H1 (cell line): ENCODE measurements around the gene RALGAPA1. TPM values are rescaled to one million over a fixed set of nuclear protein-coding genes. Genes with fewer than 3 reads are reported as not detected.

Experiments
- CTCF ChIA-PET: fragments of 300-600 bp; sonication (Branson Sonifier 250); formaldehyde crosslinking; loops from one replicate; lab custom pipeline; 2021; ENCODE audit not compliant: partially characterized antibody; lab: Charles Lee
- POLR2A ChIA-PET: fragments of 300-600 bp; sonication (Branson Sonifier 250); formaldehyde crosslinking; loops from one replicate; lab custom pipeline; 2021; ENCODE audit warnings: inconsistent platforms; ENCODE audit not compliant: partially characterized antibody; lab: Charles Lee
- DNase-seq, 2 experiments: peaks; one replicate each; pipeline versions ENCODE4 v3.0.0 to v3.0.0-alpha.2; 2010 to 2022; ENCODE audit warnings: low spot score in 2 of 2, low read depth in 1 of 2, mixed read lengths in 1 of 2
- FAIRE-seq: peaks from 2 replicates; lab custom pipeline; 2011; peaks lifted over from hg19 to GRCh38; lab: Jason Lieb, UNC
- H2AFZ ChIP-seq: 2 replicates; pipeline ENCODE4 v1.8.1; 2012; ENCODE audit warnings: low read length, inconsistent platforms
- H2AK5ac ChIP-seq: 2 replicates; pipeline ENCODE4 v1.6.1; 2013; ENCODE audit warnings: low read depth, low read length
- H2BK120ac ChIP-seq: replicated peaks from 2 replicates; pipeline ENCODE3; 2013; ENCODE audit warnings: low read depth, low read length, inconsistent platforms
- H2BK12ac ChIP-seq: 2 replicates; pipeline ENCODE4 v1.6.1; 2013; ENCODE audit warnings: low read depth, low read length
- H2BK15ac ChIP-seq: 2 replicates; pipeline ENCODE4 v1.6.1; 2013; ENCODE audit warnings: low read length
- H2BK20ac ChIP-seq: 2 replicates; pipeline ENCODE4 v1.6.1; 2013; ENCODE audit warnings: low read length
- H2BK5ac ChIP-seq: 2 replicates; pipeline ENCODE4 v1.6.1; 2013; ENCODE audit warnings: low read depth, low read length
- H3K14ac ChIP-seq: 2 replicates; pipeline ENCODE4 v1.6.1; 2013; ENCODE audit warnings: inconsistent platforms; ENCODE audit not compliant: insufficient read length
- H3K18ac ChIP-seq: 2 replicates; pipeline ENCODE4 v1.6.1; 2013; ENCODE audit warnings: low read length; ENCODE audit errors: extremely low read depth
- H3K23ac ChIP-seq: 2 replicates; pipeline ENCODE4 v1.6.1; 2013; ENCODE audit warnings: inconsistent platforms; ENCODE audit not compliant: insufficient read length
- H3K23me2 ChIP-seq: 2 replicates; pipeline ENCODE4 v1.6.1; 2013; ENCODE audit warnings: low read depth, low read length
- H3K27ac ChIP-seq: 2 replicates; pipeline ENCODE4 v1.6.1; 2011; ENCODE audit warnings: low read depth, low read length, inconsistent platforms
- H3K27me3 ChIP-seq, 4 experiments: replicated peaks in 1 of 4; 1 replicate in 1 of 4; 2 replicates in 3 of 4; pipeline versions ENCODE4 v1.6.1 to v1.8.1; 2011 to 2013; ENCODE audit warnings: low read length in 3 of 4, mild to moderate bottlenecking in 3 of 4, inconsistent platforms in 2 of 4, mixed read lengths in 2 of 4, moderate library complexity in 1 of 4; ENCODE audit not compliant: control insufficient read depth in 3 of 4, insufficient read depth in 3 of 4; ENCODE audit errors: extremely low read depth in 1 of 4
- H3K36me3 ChIP-seq, 4 experiments: 2 replicates each; pipeline versions ENCODE4 v1.6.1 to v1.8.1; 2011 to 2013; ENCODE audit warnings: mild to moderate bottlenecking in 4 of 4, low read length in 3 of 4, moderate library complexity in 2 of 4, control low read depth in 1 of 4, inconsistent platforms in 1 of 4; ENCODE audit not compliant: insufficient read depth in 4 of 4, control insufficient read depth in 2 of 4
- H3K4ac ChIP-seq: replicated peaks from 2 replicates; pipeline ENCODE3; 2013; ENCODE audit warnings: low read length, low read depth, mixed read lengths, inconsistent platforms; ENCODE audit not compliant: insufficient read length
- H3K4me1 ChIP-seq, 4 experiments: replicated peaks in 1 of 4; 1 replicate in 1 of 4; 2 replicates in 3 of 4; pipeline versions ENCODE4 v1.6.1 to v1.8.1; 2011 to 2013; ENCODE audit warnings: low read length in 3 of 4, inconsistent platforms in 2 of 4, mixed read lengths in 1 of 4; ENCODE audit not compliant: insufficient read depth in 4 of 4, control insufficient read depth in 3 of 4
- H3K4me2 ChIP-seq, 2 experiments: 2 replicates each; pipeline versions ENCODE4 v1.6.1 to v1.8.1; 2011 to 2013; ENCODE audit warnings: low read depth in 2 of 2, low read length in 2 of 2, control low read depth in 1 of 2, inconsistent platforms in 1 of 2, mild to moderate bottlenecking in 1 of 2; ENCODE audit not compliant: insufficient read depth in 1 of 2
- H3K4me3 ChIP-seq, 4 experiments: fragments of 200-600, 300-600 bp in 1 of 4; sonication (generic), shearing (Covaris generic), sonication (Bioruptor Twin) in 1 of 4; 2 replicates each; pipeline versions ENCODE4 v1.5.1 to v1.8.1; 2011 to 2016; ENCODE audit warnings: low read length in 4 of 4, low read depth in 3 of 4, control low read depth in 2 of 4, inconsistent platforms in 2 of 4, mild to moderate bottlenecking in 2 of 4, mixed read lengths in 1 of 4, moderate library complexity in 1 of 4; ENCODE audit not compliant: insufficient read depth in 2 of 4; ENCODE audit errors: extremely low read depth in 1 of 4
- H3K56ac ChIP-seq: replicated peaks from 2 replicates; pipeline ENCODE3; 2013; ENCODE audit warnings: low read depth, mild to moderate bottlenecking, mixed read lengths, low read length, inconsistent platforms; ENCODE audit not compliant: insufficient read length
- H3K79me1 ChIP-seq: 2 replicates; pipeline ENCODE4 v1.6.1; 2013; ENCODE audit warnings: low read depth, low read length, control low read depth
- H3K79me2 ChIP-seq, 2 experiments: 2 replicates each; pipeline versions ENCODE4 v1.6.1 to v1.8.1; 2012 to 2013; ENCODE audit warnings: low read length in 2 of 2, mild to moderate bottlenecking in 2 of 2, inconsistent platforms in 1 of 2; ENCODE audit not compliant: insufficient read depth in 2 of 2, control insufficient read depth in 1 of 2
- H3K9ac ChIP-seq, 4 experiments: replicated peaks in 1 of 4; 1 replicate in 1 of 4; 2 replicates in 3 of 4; pipeline versions ENCODE4 v1.6.1 to v1.8.1; 2011 to 2013; ENCODE audit warnings: low read depth in 3 of 4, low read length in 3 of 4, control low read depth in 2 of 4, mild to moderate bottlenecking in 2 of 4, moderate library complexity in 2 of 4, inconsistent platforms in 1 of 4; ENCODE audit errors: extremely low read depth in 1 of 4
- H3K9me3 ChIP-seq, 2 experiments: 2 replicates each; pipeline versions ENCODE4 v1.6.1 to v1.8.1; 2012 to 2013; ENCODE audit warnings: mild to moderate bottlenecking in 2 of 2, moderate library complexity in 2 of 2, control low read depth in 1 of 2, inconsistent platforms in 1 of 2, low read depth in 1 of 2, low read length in 1 of 2, mixed read lengths in 1 of 2; ENCODE audit not compliant: insufficient read depth in 2 of 2
- H4K20me1 ChIP-seq, 2 experiments: replicated peaks in 1 of 2; 2 replicates each; pipeline versions ENCODE3 to v1.8.1; 2011 to 2013; ENCODE audit warnings: inconsistent platforms in 2 of 2, low read length in 2 of 2, mild to moderate bottlenecking in 1 of 2; ENCODE audit not compliant: insufficient read depth in 2 of 2, control insufficient read depth in 1 of 2
- H4K5ac ChIP-seq: 2 replicates; pipeline ENCODE4 v1.6.1; 2013; ENCODE audit warnings: low read length, low read depth, mixed read lengths, inconsistent platforms; ENCODE audit not compliant: insufficient read length
- H4K8ac ChIP-seq: 2 replicates; pipeline ENCODE4 v1.8.0; 2013; ENCODE audit warnings: mild to moderate bottlenecking, moderate library complexity, low read length, inconsistent platforms; ENCODE audit not compliant: insufficient read depth; ENCODE audit errors: extremely low read depth
- H4K91ac ChIP-seq: replicated peaks from 2 replicates; pipeline ENCODE3; 2013; ENCODE audit warnings: low read length, mixed read lengths, inconsistent platforms; ENCODE audit not compliant: insufficient read length
- CHD1 ChIP-seq: IDR thresholded peaks from 2 replicates; pipeline ENCODE4 v1.6.1; 2012; ENCODE audit warnings: low read depth, low read length, improper control_type of control experiment
- WGBS, 2 experiments: shearing (Covaris generic) in 1 of 2; methylation state at CpG; one replicate each; pipeline versions ENCODE4 v1.1.6 to v1.1.7; 2013 to 2015; ENCODE audit warnings: low lambda C conversion rate in 2 of 2, mixed read lengths in 2 of 2, inconsistent platforms in 1 of 2, low coverage in 1 of 2, missing lambda C conversion rate in 1 of 2; ENCODE audit not compliant: insufficient replicate concordance in 2 of 2, insufficient coverage in 1 of 2, insufficient read length in 1 of 2; ENCODE audit errors: extremely low coverage in 1 of 2, missing lambda C conversion rate in 1 of 2; 5-methylcytosine and 5-hydroxymethylcytosine counted together
- polyA plus RNA-seq, 7 experiments: library from polyadenylated mRNA; depleted of rRNA in 3 of 7; stranded (reverse) in 5 of 7; unstranded in 2 of 7; fragments of >200 nt in 5 of 7; fragments of 200-250 nt in 2 of 7; gene quantifications; 1 replicate in 5 of 7; 2 replicates in 1 of 7; 4 replicates in 1 of 7; pipeline versions ENCODE4 v1.2.1 to v1.2.3, GENCODE V29; 2011 to 2013; ENCODE audit warnings: missing spikeins in 2 of 7, mixed read lengths in 2 of 7
- total RNA-seq: library from RNA; stranded (reverse); fragmentation: NEBNext Ultra II Directional; extraction: Animal tissue kit (Norgen Biotek cat#: 25700); gene quantifications from 2 replicates; pipeline ENCODE4 v1.2.1, GENCODE V29; 2021

Gene RALGAPA1
- total and polyA plus RNA-seq, 2 of the 8 experiments (the other 6 are each of a cell fraction or from before 2014, with no cell fraction given) = 4.2 to 26.7 TPM

- Histone ChIP-seq H3K14ac (no peak overlapping the region), H3K4ac (no peak overlapping the region), H4K8ac (no peak overlapping the region), H4K20me1 (no peaks in the 10 kb centered on the region), H3K4me1 (no peaks in the 10 kb centered on the region), H3K79me2 (no peaks in the 10 kb centered on the region), H4K5ac (no peak overlapping the region), H3K18ac (no peak overlapping the region), H3K79me1 (no peaks in the 10 kb centered on the region), H2BK20ac (no peak overlapping the region), H2AK5ac (no peak overlapping the region), H3K27ac (no peak overlapping the region), H2BK15ac (no peak overlapping the region), H3K9me3 (no peaks in the 10 kb centered on the region), H3K27me3 (no peaks in the 10 kb centered on the region), H3K36me3 (no peaks in the 10 kb centered on the region), H2BK5ac (no peak overlapping the region), H3K56ac (no peak overlapping the region), H3K4me3 (no peak overlapping the region), H3K4me2 (no peak overlapping the region), H2AFZ (no peak overlapping the region), H2BK120ac (no peak overlapping the region), H4K91ac (no peak overlapping the region), H3K23me2 (no peaks in the 10 kb centered on the region), H2BK12ac (no peak overlapping the region), H3K9ac (no peak overlapping the region), H3K23ac (no peak overlapping the region)
- FAIRE-seq = no peak
- DNase-seq = no peak
- ChIA-PET CTCF (interaction anchor here (0.6 to 1.6 kb wide), 3 partner anchors 38 to 90 kb away, joined by 3 read pairs; no protein-coding TSS in a partner anchor), POLR2A (no interaction called here)
- 86% methylated on average over 2 of the region's 2 CpGs; no CpG with 5 or more reads in 1 of the 2 experiments for WGBS, 2 experiments
- TF ChIP-seq CHD1 = no peak
Observed at GRCh38 chr14:35727764-35728163, 81.3 kb downstream of the RALGAPA1 start.
